NCI-H2107 treated with DMSO at 0.1 percent for 48 hours (cell line): ENCODE results near the gene HPS4.

Experiments used
- DNase-seq: peaks from one replicate; lab custom pipeline; 2025; ENCODE audit not compliant: unreplicated experiment; lab: John Stamatoyannopoulos, UW

The HPS4 gene

GRCh38 chr22:26499188-26499703, 15.7 kb upstream of the HPS4 start:
- no peak for DNase-seq

GRCh38 chr22:26496456-26496855, 12.9 kb upstream of the HPS4 start:
- DNase-seq = no peak

- DNase-seq = no peak
These were observed 10.9 kb upstream of the HPS4 start for GRCh38 chr22:26494506-26494905.

- DNase-seq = no peak
These were observed 8.6 kb upstream of the HPS4 start for GRCh38 chr22:26492220-26492619.

GRCh38 chr22:26489447-26490036, 6.0 kb upstream of the HPS4 start:
- DNase-seq = no peak

GRCh38 chr22:26487996-26488395, 4.4 kb upstream of the HPS4 start:
- no peak for DNase-seq

- DNase-seq = no peak
These were observed 2.8 kb upstream of the HPS4 start for GRCh38 chr22:26486394-26486793.

- DNase-seq = no peak
These were observed 2.3 kb upstream of the HPS4 start for GRCh38 chr22:26485806-26486390.

- DNase-seq = no peak
These were observed 1.4 kb upstream of the HPS4 start for GRCh38 chr22:26485013-26485412.

- no peak for DNase-seq
These were observed 750 bp upstream of the HPS4 start for GRCh38 chr22:26484360-26484706.

- no peak for DNase-seq
These were observed 542 bp downstream of the HPS4 start for GRCh38 chr22:26483043-26483438.

- no peak for DNase-seq
These were observed 1.4 kb downstream of the HPS4 start for GRCh38 chr22:26482161-26482560.

- no peak for DNase-seq
These were observed 1.9 kb downstream of the HPS4 start for GRCh38 chr22:26481694-26482093.

- no peak for DNase-seq
These were observed 2.4 kb downstream of the HPS4 start for GRCh38 chr22:26481112-26481693.

- no peak for DNase-seq
These were observed 3.0 kb downstream of the HPS4 start for GRCh38 chr22:26480611-26480932.

GRCh38 chr22:26479792-26480610, 3.6 kb downstream of the HPS4 start:
- no peak for DNase-seq

- DNase-seq = no peak
These were observed 4.4 kb downstream of the HPS4 start for GRCh38 chr22:26479043-26479791.

- no peak for DNase-seq
These were observed 6.2 kb downstream of the HPS4 start for GRCh38 chr22:26477341-26477731.

- no peak for DNase-seq
These were observed 6.8 kb downstream of the HPS4 start for GRCh38 chr22:26476705-26477340.

GRCh38 chr22:26474682-26475081, 8.9 kb downstream of the HPS4 start:
- DNase-seq = no peak

GRCh38 chr22:26471522-26471921, 12.1 kb downstream of the HPS4 start:
- peak; percentile 32 for DNase-seq
